T follicular helper cell (primary cell): ENCODE measurements around the gene EYA4.
"Not testable (repeated sequence)": the region's sequence is repeated elsewhere in the genome, so short reads cannot be mapped to it uniquely, and the experiment has no call there.

Source experiments
- DNase-seq: peaks from one replicate; pipeline ENCODE4 v3.0.0-alpha.2; 2020; ENCODE audit warnings: low read depth

Gene EYA4

DNA sequence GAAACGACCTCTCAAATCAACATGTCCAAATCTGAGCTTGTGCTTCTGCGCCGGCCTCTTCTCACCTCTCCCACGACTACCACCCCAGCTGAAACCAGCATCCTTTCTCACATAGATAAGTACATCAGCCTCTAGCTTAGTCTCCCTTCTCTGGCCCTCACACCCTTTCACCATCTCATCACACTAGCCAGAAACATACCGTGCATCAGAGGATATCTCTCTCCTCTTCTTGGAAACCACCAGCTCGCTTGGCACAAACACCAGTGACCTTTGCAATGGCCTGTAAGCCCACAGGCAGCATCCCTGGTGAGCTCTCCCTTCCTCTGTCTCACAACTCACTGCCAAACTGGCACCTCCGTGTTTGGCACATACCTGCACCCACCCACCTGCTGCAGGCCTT, 291.8 kb downstream of the EYA4 start:
- DNase-seq, result no peak

DNA sequence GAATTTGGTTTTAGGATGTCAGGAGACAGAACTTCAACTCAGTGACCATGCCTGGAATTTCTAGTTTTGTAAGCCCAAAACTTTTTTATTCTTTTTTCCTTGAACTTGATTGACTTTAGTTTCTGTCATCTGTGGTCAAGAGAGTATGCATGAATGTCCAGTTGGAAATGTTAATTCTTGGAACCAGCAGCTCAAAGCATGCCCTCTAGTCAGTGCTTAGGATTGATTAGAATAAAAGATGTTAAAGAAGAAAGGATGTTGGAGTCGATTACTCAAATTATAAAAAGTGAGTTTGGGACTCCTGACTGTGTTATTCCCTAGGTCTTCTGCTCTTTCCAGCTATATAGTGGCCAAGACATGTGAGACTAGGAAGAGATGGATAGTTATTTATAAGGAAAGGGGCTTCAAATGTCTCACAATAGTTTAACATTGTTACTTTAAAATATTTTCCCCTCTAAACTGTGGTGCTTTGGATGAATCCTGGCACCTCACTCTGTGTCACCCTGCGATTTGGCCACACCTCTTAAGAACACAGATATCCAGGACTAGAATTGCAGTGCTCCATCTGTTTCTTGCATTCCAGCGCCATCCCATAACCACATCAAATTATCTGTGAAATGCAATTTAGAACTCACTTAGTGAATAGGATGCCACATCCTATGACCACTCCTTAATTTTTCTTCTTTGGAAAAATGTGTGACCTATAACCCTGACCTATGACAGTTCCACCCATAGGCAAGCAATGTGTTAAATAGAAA, 298.5 kb downstream of the EYA4 start:
- DNase-seq, result no peak

DNA sequence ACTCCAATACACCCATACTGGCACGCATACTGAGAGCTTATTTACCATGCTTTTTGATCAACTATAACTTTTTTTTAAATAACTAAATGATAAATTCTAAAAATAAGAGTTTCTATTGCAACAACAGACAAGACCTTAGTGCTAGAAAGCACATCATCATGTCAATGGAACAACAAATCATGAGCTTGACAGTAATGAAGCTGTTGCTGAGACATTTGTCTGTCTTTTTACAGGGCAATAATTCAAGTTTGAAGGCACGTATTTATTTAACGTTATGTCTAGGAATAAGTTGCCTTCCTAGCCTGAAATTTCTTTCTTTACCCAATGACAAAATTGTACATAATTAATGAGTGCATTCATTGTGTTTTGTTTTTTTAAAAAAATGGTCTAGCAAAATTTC, 299.2 kb downstream of the EYA4 start:
- DNase-seq, result no peak

DNA sequence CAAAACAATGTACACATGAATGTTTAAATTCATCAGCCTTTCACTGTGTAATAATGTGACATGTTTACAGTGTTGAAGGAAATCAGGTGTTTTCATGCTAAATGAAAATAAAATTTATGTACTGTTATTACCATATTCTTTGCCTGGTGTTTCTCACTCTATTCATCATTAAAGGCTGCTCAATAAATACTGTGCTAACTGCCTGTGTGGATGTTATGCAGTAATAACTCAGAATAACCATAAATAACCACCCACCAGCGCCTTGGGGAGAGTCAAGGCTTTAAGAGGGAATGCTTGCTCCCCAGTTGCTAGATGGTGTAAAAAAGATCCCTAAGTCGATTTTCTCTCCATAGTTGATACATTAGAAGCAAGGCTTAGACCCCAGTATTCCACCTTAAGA, 299.9 kb downstream of the EYA4 start:
- DNase-seq, result no peak

DNA sequence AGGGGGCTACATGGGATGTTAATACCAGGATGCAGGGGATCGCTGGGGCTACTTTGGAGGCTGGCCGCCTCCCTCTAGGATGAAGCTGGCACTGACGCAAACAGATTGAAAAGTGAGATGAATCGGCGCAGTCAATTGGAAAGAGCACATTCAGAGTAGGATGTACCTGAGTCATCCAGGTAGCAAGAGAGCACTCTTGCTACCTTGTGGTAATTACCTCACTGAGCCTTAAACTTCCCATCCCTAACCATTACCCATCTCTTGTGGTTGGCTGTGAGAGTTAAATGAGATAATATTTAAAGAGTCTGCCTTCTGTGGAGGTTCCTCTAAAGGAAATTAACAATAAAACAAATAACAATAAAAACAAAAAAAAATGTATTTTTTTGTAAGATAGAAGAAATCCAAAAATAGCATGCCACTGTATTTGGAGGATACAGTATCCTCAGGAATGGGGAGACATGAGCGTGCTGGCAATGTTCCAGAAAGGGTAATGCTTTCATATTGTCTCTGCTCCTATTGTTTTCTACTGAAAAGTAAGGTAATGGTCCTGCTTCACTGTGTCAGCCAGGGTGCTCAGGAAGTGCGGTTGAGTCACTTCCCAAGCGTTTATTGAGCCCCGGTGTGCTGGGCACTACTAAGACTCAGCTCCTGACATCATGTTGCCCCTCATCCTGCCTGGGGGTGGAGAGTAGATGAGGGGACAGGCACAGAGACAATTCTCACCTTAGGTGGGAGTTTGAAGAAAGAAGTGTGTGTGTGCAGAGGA, 301.1 kb downstream of the EYA4 start:
- no peak for DNase-seq

DNA sequence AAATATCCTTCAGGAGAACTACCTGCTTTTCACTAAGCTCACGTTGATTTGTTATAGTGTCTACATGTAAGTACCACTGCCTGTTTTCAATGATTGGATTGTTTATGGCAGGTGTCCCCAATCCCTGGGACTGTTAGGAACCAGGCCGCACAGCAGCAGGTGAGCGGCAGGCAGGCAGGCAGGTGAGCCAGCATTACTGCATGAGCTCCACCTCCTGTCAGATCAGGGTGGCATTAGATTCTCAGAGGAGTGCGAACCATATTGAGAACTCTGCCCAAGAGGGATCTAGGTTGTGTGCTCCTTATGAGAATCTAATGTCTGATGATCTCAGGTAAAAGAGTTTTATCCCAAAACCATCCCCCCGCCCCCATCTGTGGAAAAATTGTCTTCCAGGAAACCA, 303.3 kb downstream of the EYA4 start:
- no peak for DNase-seq

DNA sequence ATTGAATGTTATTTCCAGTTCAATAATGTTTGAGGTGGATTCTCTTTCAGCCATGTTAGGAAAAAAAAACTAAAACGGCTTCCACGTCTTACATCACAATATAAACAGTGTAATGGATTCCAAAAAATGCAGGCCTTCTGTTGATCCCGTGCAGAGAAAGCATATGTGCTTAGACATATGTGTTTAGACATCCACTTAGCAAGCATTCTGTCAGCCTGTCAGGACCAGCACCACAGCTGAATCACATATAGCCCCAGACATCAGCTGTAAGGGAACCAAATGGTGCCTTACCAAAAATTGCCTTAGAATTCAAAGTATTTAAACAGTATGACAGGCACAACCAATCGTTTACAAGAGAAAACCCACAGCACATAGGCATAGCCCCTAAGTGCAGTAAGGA, 304.9 kb downstream of the EYA4 start:
- no peak for DNase-seq

DNA sequence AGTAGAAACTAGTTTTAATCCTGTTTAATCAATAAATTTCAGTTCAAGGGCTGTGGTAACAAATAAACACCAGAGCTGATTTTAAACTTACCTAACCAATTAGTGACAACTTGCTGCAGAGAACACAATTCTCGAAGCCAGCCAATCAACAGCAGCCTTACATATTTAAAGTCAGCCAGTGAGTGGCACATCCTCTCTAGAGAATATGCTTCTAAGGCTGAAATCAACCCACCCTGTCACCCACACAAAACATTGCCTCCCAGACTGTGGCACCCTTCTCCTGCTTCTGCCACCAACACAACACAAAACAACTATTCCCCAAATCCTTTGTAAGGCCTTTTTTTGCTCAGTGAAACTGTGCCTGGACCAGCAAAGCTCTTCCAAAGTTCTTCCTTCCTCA, 306.0 kb downstream of the EYA4 start:
- no peak for DNase-seq

DNA sequence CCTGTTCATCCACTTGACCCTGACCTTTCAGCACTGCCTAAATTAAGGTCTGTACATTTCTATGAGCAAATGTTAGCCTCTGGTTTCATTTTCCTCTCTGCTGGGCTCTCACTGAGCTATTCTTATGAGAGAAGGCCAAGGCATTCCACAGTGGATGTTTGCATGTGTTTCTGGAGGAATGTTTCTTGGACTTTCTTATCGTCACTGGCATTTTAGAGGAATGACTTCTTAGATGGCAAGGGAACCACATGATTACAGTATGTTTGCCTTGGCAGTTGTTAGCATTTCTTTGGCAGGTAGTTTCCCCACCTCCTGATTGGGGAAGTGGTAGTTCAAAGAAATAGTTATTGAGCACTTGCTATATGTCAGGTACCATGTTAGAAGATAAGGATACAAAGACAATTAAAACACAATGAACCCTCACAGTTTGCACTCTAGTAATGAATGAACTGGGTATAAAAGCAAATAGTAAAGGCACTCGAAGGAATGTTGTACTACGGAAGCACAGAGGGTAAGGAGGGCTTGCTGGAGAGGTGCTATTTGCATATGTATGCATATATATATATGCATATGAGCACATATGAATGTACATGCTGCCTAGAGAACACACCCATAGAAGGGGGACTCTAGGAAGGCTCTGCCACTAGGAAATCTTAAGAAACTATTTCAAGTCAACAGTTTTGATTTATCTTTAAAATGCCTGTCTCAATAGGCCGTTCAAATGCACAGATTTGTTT, 307.4 kb downstream of the EYA4 start:
- no peak for DNase-seq

DNA sequence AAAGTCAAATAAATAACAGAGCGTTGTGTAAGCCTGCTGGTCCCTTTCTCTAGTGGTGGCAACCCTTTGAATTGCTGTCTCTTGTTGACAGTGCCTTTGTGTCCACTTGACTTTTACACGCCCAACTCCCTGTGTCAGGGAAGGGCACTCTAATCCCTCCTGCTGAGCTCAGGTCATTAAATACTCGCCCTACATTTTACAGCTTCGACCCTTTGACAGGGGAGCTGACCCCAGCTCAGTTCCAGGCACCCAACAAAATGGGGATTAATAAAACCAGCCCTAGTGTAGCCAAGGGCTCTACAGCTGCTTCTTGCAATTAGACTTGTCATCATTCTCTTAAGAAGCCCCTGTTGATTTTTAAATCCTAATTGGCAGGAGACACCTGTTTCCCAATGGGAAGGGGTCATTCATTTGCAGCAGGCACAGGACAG, 308.2 kb downstream of the EYA4 start:
- no peak for DNase-seq

DNA sequence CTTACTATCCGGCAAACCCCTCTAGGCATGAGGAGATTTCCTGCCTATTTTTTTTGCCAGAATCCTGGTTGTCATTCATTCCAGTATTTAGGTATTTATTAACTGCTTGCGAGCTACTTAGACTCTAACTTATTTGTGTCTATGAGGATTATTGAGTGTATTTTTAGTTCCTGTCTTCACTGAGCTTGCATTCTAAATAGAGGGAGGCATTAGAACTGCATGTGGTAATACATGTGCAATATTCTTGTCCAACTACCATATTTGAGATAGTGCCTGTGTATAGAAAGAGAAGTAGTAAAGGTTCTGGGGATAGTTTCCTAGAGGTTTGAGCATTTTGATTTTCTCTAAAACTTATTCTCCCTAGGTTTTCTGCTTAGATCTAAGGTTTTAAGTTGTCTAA, 308.9 kb downstream of the EYA4 start:
- DNase-seq, result no peak

DNA sequence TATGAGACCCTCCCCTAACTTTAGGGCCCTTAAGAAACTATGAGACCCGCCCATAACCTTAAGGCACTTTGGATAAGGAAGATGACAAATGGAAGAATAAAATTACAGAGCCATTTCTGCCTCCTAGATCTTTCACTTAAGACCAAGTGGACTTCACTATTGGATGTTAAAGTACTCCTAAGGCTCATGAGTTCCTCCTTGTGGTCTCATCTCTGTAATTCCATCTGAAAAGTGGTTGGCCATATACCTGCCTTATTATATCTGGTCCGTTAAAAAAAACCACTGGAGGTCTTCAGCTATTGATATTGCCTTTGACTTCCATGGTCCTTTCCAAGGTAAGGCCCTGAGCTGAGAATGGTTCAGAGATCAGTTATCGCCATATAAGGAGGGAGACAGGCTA, 310.3 kb downstream of the EYA4 start:
- no peak for DNase-seq

DNA sequence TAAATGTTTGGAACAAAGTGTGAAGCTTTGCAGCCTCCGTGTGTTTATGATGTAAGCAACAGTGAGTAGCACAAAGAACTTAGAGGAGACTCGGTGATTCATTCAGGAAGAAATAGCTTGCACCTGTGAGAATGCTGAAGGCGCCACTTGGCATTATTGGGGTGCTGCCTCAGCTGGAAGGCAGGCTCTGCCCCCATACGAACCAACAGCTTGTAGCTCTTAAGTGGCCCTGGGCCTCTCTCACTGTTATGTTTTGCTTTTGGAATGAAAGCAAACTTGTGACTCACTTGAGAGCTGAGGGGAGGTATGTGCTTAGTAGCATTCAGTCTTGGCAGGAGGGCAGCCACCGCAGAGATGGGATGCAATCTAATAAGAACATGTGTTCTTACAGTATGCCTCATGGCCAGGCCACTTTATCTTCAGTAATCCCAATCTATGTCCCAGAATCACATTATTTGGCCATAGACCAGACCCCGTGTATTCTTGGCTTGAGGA, 310.7 kb downstream of the EYA4 start:
- no peak for DNase-seq

DNA sequence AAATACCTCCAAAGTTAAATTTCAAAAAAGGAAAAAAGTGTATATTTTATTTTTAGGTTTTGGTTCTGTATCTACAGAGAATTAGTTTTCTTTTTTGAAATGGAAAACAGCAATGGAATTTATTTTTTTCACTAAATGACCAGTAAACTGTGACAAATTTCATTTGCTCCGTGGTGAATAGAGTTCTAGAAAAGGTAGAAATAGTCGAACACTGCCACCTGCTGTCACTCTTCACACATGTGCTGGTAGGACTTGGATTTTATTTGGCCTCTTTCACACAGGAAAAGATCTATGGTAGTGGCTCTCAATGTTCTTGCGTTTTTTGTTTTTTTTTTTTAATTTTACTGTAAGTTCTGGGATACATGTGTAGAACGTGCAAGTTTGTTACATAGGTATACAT, 312.5 kb downstream of the EYA4 start:
- peak; percentile 5 for DNase-seq

DNA sequence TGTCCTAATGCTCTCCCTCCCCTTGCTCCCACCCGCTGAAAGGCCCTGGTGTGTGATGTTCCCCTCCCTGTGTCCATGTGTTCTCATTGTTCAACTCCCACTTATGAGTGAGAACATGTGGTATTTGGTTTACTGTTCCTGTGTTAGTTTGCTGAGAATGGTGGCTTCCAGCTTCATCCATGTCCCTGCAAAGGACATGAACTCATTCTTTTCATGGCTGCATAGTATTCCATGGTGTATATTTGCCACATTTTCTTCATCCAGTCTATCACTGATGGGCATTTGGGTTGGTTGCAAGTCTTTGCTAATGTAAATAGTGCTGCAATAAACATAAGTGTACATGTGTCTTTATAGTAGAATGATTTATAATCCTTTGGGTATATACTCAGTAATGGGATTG, 313.0 kb downstream of the EYA4 start:
- DNase-seq, result not testable (repeated sequence)

DNA sequence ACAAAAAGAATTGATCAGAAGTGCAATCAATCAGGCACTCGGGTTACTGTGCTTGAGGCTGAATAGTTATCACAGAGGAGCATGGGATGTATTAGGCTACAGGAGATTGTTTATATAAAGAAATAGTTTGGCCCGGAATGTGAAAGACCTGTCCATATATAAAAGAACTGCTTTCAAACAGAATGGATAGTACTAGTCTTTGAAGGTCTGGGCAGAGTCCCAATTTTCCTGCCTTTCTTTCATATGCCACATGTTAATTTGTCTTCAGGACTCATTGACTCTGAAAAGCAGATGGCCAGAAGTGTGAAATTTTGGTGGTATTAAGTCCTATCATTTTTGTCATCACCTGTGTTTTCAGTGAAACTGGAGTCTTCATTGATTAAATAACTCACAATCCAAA, 314.5 kb downstream of the EYA4 start:
- DNase-seq, result no peak

DNA sequence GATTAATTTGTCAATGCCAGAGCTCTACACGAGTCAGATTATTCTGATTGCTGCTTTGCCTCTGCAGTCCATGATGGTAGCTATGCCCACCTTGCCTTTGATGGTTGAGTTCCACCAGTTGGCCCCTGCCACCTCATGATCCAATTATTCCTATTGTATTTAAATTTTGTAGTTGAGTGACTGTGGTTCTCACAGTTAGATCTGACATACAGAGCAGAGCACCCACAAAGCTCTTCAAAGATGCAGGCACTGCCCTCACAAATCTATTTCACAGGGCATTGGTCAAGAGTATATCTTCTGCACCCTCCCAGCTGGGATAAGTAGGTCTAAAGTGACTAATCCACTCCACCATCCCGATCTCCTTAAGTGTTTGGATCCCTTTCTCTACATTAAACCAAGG, 318.8 kb downstream of the EYA4 start:
- no peak for DNase-seq

DNA sequence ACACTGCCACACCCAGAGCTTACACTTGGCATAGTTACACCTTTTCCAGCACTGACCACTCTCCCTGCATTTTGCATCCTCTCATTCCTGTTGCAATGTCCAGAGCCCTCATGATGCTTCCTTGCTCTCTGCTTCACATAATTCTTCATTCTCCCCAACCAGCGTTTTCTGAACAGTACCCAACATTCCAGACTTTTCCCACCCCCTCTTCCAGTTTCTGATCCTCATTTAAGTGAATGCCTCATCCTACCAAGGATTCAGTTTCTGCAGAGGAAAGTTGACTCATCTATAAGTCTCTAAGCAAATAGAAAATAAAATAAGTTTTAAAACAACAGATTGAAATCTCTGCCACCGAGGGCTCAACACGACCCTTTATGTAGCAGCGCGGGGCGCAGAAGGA, 326.5 kb downstream of the EYA4 start:
- DNase-seq, result no peak

DNA sequence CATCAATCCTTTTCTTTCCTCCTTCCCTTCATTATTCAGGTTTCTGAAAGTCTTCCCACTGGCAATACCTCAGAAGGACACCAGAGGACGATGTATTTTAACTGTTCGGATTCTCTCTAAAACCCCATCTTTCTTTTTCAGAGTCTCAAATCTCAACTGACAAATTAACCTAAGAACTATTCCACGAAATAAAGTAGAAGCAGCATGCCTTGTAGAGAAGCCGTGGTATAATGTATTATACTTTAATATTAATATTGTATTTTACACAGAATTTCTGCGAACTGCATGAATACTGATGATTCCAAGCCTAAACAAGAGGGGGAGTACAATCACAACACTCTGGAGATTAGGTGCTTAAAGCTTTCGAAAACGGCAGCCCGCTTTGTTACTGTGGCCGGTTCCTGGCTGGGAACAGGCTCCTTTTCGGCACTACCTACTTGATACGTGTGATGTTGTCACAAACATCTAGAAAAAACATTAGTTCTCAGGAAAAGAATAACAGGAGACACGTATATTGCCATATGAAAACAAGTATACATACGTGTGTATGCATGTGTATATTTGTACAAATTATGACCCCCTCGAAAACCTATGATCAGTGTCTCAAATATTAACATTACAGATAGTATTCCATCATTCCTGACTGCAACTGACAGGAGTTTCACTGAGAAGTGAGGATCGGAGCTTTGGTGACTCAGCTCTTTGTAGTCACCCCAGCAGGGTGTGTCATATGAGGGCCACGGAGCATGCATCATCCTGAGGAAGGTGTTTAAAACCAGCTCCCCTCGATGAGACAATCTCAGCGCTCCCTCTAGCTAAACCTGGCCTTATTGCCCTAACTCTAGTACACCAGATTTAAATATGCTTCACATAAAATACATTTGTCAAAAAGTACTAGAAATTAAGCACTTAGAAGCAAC, 328.1 kb downstream of the EYA4 start:
- DNase-seq, result no peak

DNA sequence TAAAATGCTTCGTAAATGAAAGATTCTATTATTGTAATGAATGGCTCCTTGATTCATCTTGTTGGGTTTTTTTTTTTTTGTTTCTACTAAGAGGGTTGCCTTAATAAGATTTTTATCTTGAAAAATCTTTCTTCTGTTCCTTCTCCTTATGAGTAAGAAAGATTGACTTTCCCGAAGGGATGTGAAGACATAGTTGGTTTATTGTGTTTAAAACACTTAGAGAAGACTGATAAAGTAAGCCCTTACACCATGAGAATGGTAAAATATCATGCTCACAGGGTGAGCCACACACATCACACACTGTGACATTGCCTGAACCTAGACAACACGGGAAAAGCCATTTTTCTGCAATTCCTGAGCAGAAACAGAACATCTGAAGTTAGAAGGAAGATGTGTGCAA, 330.5 kb downstream of the EYA4 start:
- DNase-seq, result no peak

DNA sequence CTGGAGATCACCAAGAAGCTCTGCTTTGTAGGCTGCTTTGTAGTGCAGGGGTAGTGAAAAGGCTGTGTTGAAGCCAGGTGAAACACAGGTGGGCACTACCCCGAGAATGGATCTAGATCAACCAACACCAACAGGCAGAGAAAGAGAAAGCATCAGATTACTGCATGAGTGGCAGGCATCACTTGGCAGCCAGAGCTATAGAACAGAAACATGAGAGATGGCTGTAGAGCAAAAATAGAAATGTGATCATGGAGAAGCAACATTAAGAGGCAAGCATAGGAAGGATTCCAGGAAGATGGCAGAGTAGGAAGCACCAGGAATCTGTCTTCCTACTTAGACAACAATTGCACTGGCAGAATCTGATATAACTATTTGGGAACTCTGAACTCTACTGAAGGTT, 336.7 kb downstream of the EYA4 start:
- DNase-seq, result no peak
